HCT116 (cell line): ENCODE measurements around the gene PLA2G10. TPM values are rescaled to one million over a fixed set of nuclear protein-coding genes. Genes with fewer than 3 reads are reported as not detected.

Experiments
- ATAC-seq: fragments of 200-7000 bp; cut with Tn5 transposase; 2 replicates; pipeline ENCODE4 v1.9.1; 2020; ENCODE audit warnings: mild to moderate bottlenecking, moderate library complexity
- BruUV-seq: library from RNA; stranded (reverse); fragments of 400-500 nt; replicated peaks from 2 replicates; lab custom pipeline; 2021; lab: Mats Ljungman, UMichigan
- CTCF ChIA-PET: fragments of 300-600 bp; sonication (Branson Sonifier 250); formaldehyde crosslinking; loops from one replicate; lab custom pipeline; 2021; ENCODE audit warnings: antibody characterized with exemption; lab: Charles Lee
- POLR2A ChIA-PET: fragments of 300-600, 350-600 bp; sonication (Branson Sonifier 250); formaldehyde crosslinking; loops from one replicate; lab custom pipeline; 2021; ENCODE audit warnings: antibody characterized with exemption; lab: Charles Lee
- RAD21 ChIA-PET, 2 experiments: fragments of 300-600 bp; sonication (Branson Sonifier 250); formaldehyde crosslinking; loops; one replicate each; lab custom pipeline; 2023; ENCODE audit warnings: low total read pairs in 2 of 2; ENCODE audit not compliant: uncharacterized antibody in 2 of 2, unreplicated experiment in 2 of 2, low non-redundant PET in 1 of 2; lab: Charles Lee
- DNase-seq: peaks from one replicate; pipeline ENCODE4 v3.0.0-alpha.2; 2010; ENCODE audit warnings: low read depth, low spot score
- H2AFZ ChIP-seq: fragments of 200-600 bp; shearing (Covaris generic), sonication (generic); 2 replicates; pipeline ENCODE4 v1.6.1; 2017; ENCODE audit warnings: low read depth, mixed run types, mixed read lengths, antibody characterized with exemption, low read length; ENCODE audit not compliant: poor library complexity, severe bottlenecking
- H3K27ac ChIP-seq: 2 replicates; pipeline ENCODE4 v1.5.1; 2012; ENCODE audit warnings: low read depth, low read length
- H3K27me3 ChIP-seq: fragments of 200-600 bp; sonication (generic); 2 replicates; pipeline ENCODE4 v1.6.1; 2016; ENCODE audit warnings: mixed run types, low read length, mixed read lengths; ENCODE audit not compliant: insufficient read depth
- H3K36me3 ChIP-seq, 2 experiments: fragments of 200-500 bp in 1 of 2; fragments of 200-600 bp in 1 of 2; sonication (Bioruptor generic) in 1 of 2; sonication (generic) in 1 of 2; 2 replicates each; pipeline versions ENCODE4 v1.5.1 to v1.6.1; 2014 to 2016; ENCODE audit warnings: low read length in 2 of 2, inconsistent platforms in 1 of 2, mixed read lengths in 1 of 2, mixed run types in 1 of 2; ENCODE audit not compliant: insufficient read depth in 2 of 2, control insufficient read depth in 1 of 2
- H3K4me1 ChIP-seq, 2 experiments: fragments of 200-600 bp in 1 of 2; sonication (generic) in 1 of 2; 2 replicates each; pipeline versions ENCODE4 v1.5.1 to v1.6.1; 2012 to 2017; ENCODE audit warnings: low read length in 2 of 2, inconsistent platforms in 1 of 2, mild to moderate bottlenecking in 1 of 2, mixed read lengths in 1 of 2, mixed run types in 1 of 2, moderate library complexity in 1 of 2; ENCODE audit not compliant: insufficient read depth in 2 of 2, control insufficient read depth in 1 of 2
- H3K4me2 ChIP-seq: fragments of 200-600 bp; sonication (generic); 2 replicates; pipeline ENCODE4 v1.6.1; 2017; ENCODE audit warnings: mixed run types, low read length, mixed read lengths
- H3K4me3 ChIP-seq, 2 experiments: fragments of 200-600 bp in 1 of 2; sonication (generic) in 1 of 2; replicated peaks in 1 of 2; 2 replicates each; pipeline ENCODE4 v1.5.1; 2011 to 2016; ENCODE audit warnings: low read length in 2 of 2, control low read depth in 1 of 2, low read depth in 1 of 2, mild to moderate bottlenecking in 1 of 2, mixed read lengths in 1 of 2, mixed run types in 1 of 2
- H3K79me2 ChIP-seq: fragments of 200-600 bp; sonication (generic); 2 replicates; pipeline ENCODE4 v1.6.1; 2017; ENCODE audit warnings: mild to moderate bottlenecking, mixed run types, low read length, moderate library complexity, mixed read lengths; ENCODE audit not compliant: insufficient read depth
- H3K9ac ChIP-seq: fragments of 200-600 bp; sonication (generic); 2 replicates; pipeline ENCODE4 v1.6.1; 2016; ENCODE audit warnings: low read length, mixed read lengths
- H3K9me2 ChIP-seq: fragments of 200-600 bp; sonication (generic), shearing (Covaris generic); 2 replicates; pipeline ENCODE4 v1.6.1; 2017; ENCODE audit warnings: mixed run types, mild to moderate bottlenecking, moderate library complexity; ENCODE audit not compliant: insufficient read depth
- H3K9me3 ChIP-seq, 2 experiments: fragments of 200-500 bp in 1 of 2; fragments of 200-600 bp in 1 of 2; sonication (Bioruptor generic) in 1 of 2; sonication (generic) in 1 of 2; 2 replicates each; pipeline ENCODE4 v1.6.1; 2014 to 2017; ENCODE audit warnings: low read length in 2 of 2, mixed read lengths in 2 of 2, inconsistent platforms in 1 of 2, low read depth in 1 of 2, mild to moderate bottlenecking in 1 of 2, mixed run types in 1 of 2, moderate library complexity in 1 of 2; ENCODE audit not compliant: control insufficient read depth in 1 of 2, insufficient read depth in 1 of 2
- H4K20me1 ChIP-seq: fragments of 200-600 bp; sonication (generic), shearing (Covaris generic); 2 replicates; pipeline ENCODE4 v1.6.1; 2017; ENCODE audit warnings: mixed run types, mild to moderate bottlenecking, moderate library complexity; ENCODE audit not compliant: insufficient read depth
- EGR1 ChIP-seq: IDR thresholded peaks from 2 replicates; pipeline ENCODE4 v1.6.1; 2012; ENCODE audit warnings: low read depth
- ELF1 ChIP-seq: IDR thresholded peaks from 2 replicates; pipeline ENCODE4 v1.6.1; 2012; ENCODE audit warnings: low read depth, borderline replicate concordance
- EZH2 ChIP-seq: fragments of 200-600 bp; sonication (generic); IDR thresholded peaks from 2 replicates; pipeline ENCODE4 v1.6.1; 2017; ENCODE audit warnings: antibody characterized with exemption, mixed run types
- FOSL1 ChIP-seq: IDR thresholded peaks from 2 replicates; pipeline ENCODE4 v1.6.1; 2012; ENCODE audit warnings: low read depth
- SRF ChIP-seq: IDR thresholded peaks from 2 replicates; pipeline ENCODE4 v1.6.1; 2012; ENCODE audit warnings: low read depth
- TCF7L2 ChIP-seq: IDR thresholded peaks from 2 replicates; pipeline ENCODE4 v1.7.0; 2011; ENCODE audit warnings: borderline replicate concordance, inconsistent platforms; ENCODE audit not compliant: insufficient read depth, insufficient read length; ENCODE audit errors: extremely low read depth
- YY1 ChIP-seq: IDR thresholded peaks from 2 replicates; pipeline ENCODE4 v1.6.1; 2011; ENCODE audit warnings: low read length, low read depth, moderate library complexity, mild to moderate bottlenecking; ENCODE audit not compliant: insufficient replicate concordance; ENCODE audit errors: extremely low read depth
- intact Hi-C: fragments of 100-400 bp; cut with micrococcal nuclease; formaldehyde crosslinking; loops from 2 replicates; pipeline ENCODE4 v1.10.0; 2022
- total RNA-seq: library from RNA; stranded (reverse); gene quantifications from one replicate; pipeline ENCODE4 v1.2.1, GENCODE V29; 2021; ENCODE audit not compliant: unreplicated experiment
- TF ChIP-seq, protein P1 (sequence below): IDR thresholded peaks from 2 replicates; pipeline ENCODE4 v1.6.1; 2012; ENCODE audit warnings: low read depth
- TF ChIP-seq, protein P2 (sequence below), 3 experiments: fragments of 200-600 bp in 1 of 3; sonication (generic) in 1 of 3; IDR thresholded peaks in 2 of 3; conservative IDR thresholded peaks in 1 of 3; 2 replicates each; pipeline ENCODE4 v1.5.1; 2012 to 2017; ENCODE audit warnings: low read depth in 2 of 3, low read length in 2 of 3, antibody characterized with exemption in 1 of 3, borderline replicate concordance in 1 of 3, control low read depth in 1 of 3, mild to moderate bottlenecking in 1 of 3, mixed read lengths in 1 of 3, mixed run types in 1 of 3, moderate library complexity in 1 of 3; ENCODE audit not compliant: insufficient read depth in 1 of 3
- TF ChIP-seq, protein P3 (sequence below): IDR thresholded peaks from 2 replicates; pipeline ENCODE4 v1.6.1; 2012
- TF ChIP-seq, protein P4 (sequence below): IDR thresholded peaks from 2 replicates; pipeline ENCODE4 v1.6.1; 2011; ENCODE audit warnings: mild to moderate bottlenecking, low read length, moderate library complexity; ENCODE audit not compliant: insufficient replicate concordance; ENCODE audit errors: extremely low read depth

PLA2G10 gene
- total RNA-seq, 1 experiment from 2014 or later = not detected

DNA sequence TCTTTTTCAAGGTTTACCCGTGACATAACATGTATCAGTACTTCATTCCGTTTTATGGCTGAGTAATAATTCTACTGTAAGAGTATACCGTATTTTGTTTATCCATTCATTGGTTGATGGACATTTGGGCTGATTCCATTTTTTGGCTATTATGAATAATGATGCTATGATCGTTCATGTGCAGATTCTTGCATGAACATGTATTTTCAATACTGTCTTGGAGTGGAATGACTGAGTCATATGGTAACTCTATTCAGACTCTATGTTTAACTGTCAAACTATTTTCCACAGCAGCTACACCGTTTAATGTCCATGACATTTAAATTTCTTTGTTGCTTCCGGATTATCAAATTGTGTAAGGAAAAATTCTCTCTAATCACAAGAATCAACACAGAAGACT, 43.5 kb downstream of the PLA2G10 start:
- RAD21 ChIA-PET = no interaction called here
- Histone ChIP-seq H3K4me3 (no peak overlapping the region), H3K4me2 (no peak overlapping the region), H3K27me3 (no peaks in the 10 kb centered on the region), H3K36me3 (peaks cover 41 to 47% of the 10 kb centered on the region in 2 experiments), H3K27ac (no peak overlapping the region), H3K4me1 (no peaks in the 10 kb centered on the region), H4K20me1 (no peaks in the 10 kb centered on the region), H3K9me2 (no peaks in the 10 kb centered on the region), H3K9me3 (no peaks in the 10 kb centered on the region), H2AFZ (no peak overlapping the region), H3K79me2 (peaks cover 31% of the 10 kb centered on the region), H3K9ac (no peak overlapping the region)
- POLR2A ChIA-PET = no interaction called here
- DNase-seq (no peak), ATAC-seq (no peak)
- BruUV-seq = no TSS peak
- CTCF ChIA-PET = no interaction called here
- TF ChIP-seq, protein P1, sequence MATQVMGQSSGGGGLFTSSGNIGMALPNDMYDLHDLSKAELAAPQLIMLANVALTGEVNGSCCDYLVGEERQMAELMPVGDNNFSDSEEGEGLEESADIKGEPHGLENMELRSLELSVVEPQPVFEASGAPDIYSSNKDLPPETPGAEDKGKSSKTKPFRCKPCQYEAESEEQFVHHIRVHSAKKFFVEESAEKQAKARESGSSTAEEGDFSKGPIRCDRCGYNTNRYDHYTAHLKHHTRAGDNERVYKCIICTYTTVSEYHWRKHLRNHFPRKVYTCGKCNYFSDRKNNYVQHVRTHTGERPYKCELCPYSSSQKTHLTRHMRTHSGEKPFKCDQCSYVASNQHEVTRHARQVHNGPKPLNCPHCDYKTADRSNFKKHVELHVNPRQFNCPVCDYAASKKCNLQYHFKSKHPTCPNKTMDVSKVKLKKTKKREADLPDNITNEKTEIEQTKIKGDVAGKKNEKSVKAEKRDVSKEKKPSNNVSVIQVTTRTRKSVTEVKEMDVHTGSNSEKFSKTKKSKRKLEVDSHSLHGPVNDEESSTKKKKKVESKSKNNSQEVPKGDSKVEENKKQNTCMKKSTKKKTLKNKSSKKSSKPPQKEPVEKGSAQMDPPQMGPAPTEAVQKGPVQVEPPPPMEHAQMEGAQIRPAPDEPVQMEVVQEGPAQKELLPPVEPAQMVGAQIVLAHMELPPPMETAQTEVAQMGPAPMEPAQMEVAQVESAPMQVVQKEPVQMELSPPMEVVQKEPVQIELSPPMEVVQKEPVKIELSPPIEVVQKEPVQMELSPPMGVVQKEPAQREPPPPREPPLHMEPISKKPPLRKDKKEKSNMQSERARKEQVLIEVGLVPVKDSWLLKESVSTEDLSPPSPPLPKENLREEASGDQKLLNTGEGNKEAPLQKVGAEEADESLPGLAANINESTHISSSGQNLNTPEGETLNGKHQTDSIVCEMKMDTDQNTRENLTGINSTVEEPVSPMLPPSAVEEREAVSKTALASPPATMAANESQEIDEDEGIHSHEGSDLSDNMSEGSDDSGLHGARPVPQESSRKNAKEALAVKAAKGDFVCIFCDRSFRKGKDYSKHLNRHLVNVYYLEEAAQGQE = no peak
- TF ChIP-seq FOSL1 = no peak
- TF ChIP-seq, protein P2, sequence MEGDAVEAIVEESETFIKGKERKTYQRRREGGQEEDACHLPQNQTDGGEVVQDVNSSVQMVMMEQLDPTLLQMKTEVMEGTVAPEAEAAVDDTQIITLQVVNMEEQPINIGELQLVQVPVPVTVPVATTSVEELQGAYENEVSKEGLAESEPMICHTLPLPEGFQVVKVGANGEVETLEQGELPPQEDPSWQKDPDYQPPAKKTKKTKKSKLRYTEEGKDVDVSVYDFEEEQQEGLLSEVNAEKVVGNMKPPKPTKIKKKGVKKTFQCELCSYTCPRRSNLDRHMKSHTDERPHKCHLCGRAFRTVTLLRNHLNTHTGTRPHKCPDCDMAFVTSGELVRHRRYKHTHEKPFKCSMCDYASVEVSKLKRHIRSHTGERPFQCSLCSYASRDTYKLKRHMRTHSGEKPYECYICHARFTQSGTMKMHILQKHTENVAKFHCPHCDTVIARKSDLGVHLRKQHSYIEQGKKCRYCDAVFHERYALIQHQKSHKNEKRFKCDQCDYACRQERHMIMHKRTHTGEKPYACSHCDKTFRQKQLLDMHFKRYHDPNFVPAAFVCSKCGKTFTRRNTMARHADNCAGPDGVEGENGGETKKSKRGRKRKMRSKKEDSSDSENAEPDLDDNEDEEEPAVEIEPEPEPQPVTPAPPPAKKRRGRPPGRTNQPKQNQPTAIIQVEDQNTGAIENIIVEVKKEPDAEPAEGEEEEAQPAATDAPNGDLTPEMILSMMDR (IDR thresholded peaks at IDR 0.05 in 2 of 3, conservative IDR thresholded peaks at IDR 0.05 in 1 of 3; ENCODE audit: borderline replicate concordance in 1 of 3, insufficient read depth in 1 of 3, low read depth in 2 of 3, low read length in 2 of 3) = no peak
- TF ChIP-seq, protein P3, sequence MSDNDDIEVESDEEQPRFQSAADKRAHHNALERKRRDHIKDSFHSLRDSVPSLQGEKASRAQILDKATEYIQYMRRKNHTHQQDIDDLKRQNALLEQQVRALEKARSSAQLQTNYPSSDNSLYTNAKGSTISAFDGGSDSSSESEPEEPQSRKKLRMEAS = no peak
- no peak for TF ChIP-seq EGR1
- no peak for TF ChIP-seq TCF7L2
- no peak for TF ChIP-seq ELF1
- no peak for TF ChIP-seq YY1
- no peak for TF ChIP-seq SRF
- no peak for TF ChIP-seq EZH2
- TF ChIP-seq, protein P4, sequence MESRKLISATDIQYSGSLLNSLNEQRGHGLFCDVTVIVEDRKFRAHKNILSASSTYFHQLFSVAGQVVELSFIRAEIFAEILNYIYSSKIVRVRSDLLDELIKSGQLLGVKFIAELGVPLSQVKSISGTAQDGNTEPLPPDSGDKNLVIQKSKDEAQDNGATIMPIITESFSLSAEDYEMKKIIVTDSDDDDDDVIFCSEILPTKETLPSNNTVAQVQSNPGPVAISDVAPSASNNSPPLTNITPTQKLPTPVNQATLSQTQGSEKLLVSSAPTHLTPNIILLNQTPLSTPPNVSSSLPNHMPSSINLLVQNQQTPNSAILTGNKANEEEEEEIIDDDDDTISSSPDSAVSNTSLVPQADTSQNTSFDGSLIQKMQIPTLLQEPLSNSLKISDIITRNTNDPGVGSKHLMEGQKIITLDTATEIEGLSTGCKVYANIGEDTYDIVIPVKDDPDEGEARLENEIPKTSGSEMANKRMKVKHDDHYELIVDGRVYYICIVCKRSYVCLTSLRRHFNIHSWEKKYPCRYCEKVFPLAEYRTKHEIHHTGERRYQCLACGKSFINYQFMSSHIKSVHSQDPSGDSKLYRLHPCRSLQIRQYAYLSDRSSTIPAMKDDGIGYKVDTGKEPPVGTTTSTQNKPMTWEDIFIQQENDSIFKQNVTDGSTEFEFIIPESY = no peak
- intact Hi-C loops = no loop called here
